HCT116 (cell line): Measurements from ENCODE around the gene SPATS1. TPM values are rescaled to one million over a fixed set of nuclear protein-coding genes. Genes with fewer than 3 reads are reported as not detected.

Experiments used
- ATAC-seq: fragments of 200-7000 bp; cut with Tn5 transposase; 2 replicates; pipeline ENCODE4 v1.9.1; 2020; ENCODE audit warnings: mild to moderate bottlenecking, moderate library complexity
- BruUV-seq: library from RNA; stranded (reverse); fragments of 400-500 nt; replicated peaks from 2 replicates; lab custom pipeline; 2021; lab: Mats Ljungman, UMichigan
- CTCF ChIA-PET: fragments of 300-600 bp; sonication (Branson Sonifier 250); formaldehyde crosslinking; loops from one replicate; lab custom pipeline; 2021; ENCODE audit warnings: antibody characterized with exemption; lab: Charles Lee
- POLR2A ChIA-PET: fragments of 300-600, 350-600 bp; sonication (Branson Sonifier 250); formaldehyde crosslinking; loops from one replicate; lab custom pipeline; 2021; ENCODE audit warnings: antibody characterized with exemption; lab: Charles Lee
- RAD21 ChIA-PET, 2 experiments: fragments of 300-600 bp; sonication (Branson Sonifier 250); formaldehyde crosslinking; loops; one replicate each; lab custom pipeline; 2023; ENCODE audit warnings: low total read pairs in 2 of 2; ENCODE audit not compliant: uncharacterized antibody in 2 of 2, unreplicated experiment in 2 of 2, low non-redundant PET in 1 of 2; lab: Charles Lee
- DNase-seq: peaks from one replicate; pipeline ENCODE4 v3.0.0-alpha.2; 2010; ENCODE audit warnings: low read depth, low spot score
- H2AFZ ChIP-seq: fragments of 200-600 bp; shearing (Covaris generic), sonication (generic); 2 replicates; pipeline ENCODE4 v1.6.1; 2017; ENCODE audit warnings: low read depth, mixed run types, mixed read lengths, antibody characterized with exemption, low read length; ENCODE audit not compliant: poor library complexity, severe bottlenecking
- H3K27ac ChIP-seq: 2 replicates; pipeline ENCODE4 v1.5.1; 2012; ENCODE audit warnings: low read depth, low read length
- H3K27me3 ChIP-seq: fragments of 200-600 bp; sonication (generic); 2 replicates; pipeline ENCODE4 v1.6.1; 2016; ENCODE audit warnings: mixed run types, low read length, mixed read lengths; ENCODE audit not compliant: insufficient read depth
- H3K36me3 ChIP-seq, 2 experiments: fragments of 200-500 bp in 1 of 2; fragments of 200-600 bp in 1 of 2; sonication (Bioruptor generic) in 1 of 2; sonication (generic) in 1 of 2; 2 replicates each; pipeline versions ENCODE4 v1.5.1 to v1.6.1; 2014 to 2016; ENCODE audit warnings: low read length in 2 of 2, inconsistent platforms in 1 of 2, mixed read lengths in 1 of 2, mixed run types in 1 of 2; ENCODE audit not compliant: insufficient read depth in 2 of 2, control insufficient read depth in 1 of 2
- H3K4me1 ChIP-seq, 2 experiments: fragments of 200-600 bp in 1 of 2; sonication (generic) in 1 of 2; 2 replicates each; pipeline versions ENCODE4 v1.5.1 to v1.6.1; 2012 to 2017; ENCODE audit warnings: low read length in 2 of 2, inconsistent platforms in 1 of 2, mild to moderate bottlenecking in 1 of 2, mixed read lengths in 1 of 2, mixed run types in 1 of 2, moderate library complexity in 1 of 2; ENCODE audit not compliant: insufficient read depth in 2 of 2, control insufficient read depth in 1 of 2
- H3K4me2 ChIP-seq: fragments of 200-600 bp; sonication (generic); 2 replicates; pipeline ENCODE4 v1.6.1; 2017; ENCODE audit warnings: mixed run types, low read length, mixed read lengths
- H3K4me3 ChIP-seq, 2 experiments: fragments of 200-600 bp in 1 of 2; sonication (generic) in 1 of 2; replicated peaks in 1 of 2; 2 replicates each; pipeline ENCODE4 v1.5.1; 2011 to 2016; ENCODE audit warnings: low read length in 2 of 2, control low read depth in 1 of 2, low read depth in 1 of 2, mild to moderate bottlenecking in 1 of 2, mixed read lengths in 1 of 2, mixed run types in 1 of 2
- H3K79me2 ChIP-seq: fragments of 200-600 bp; sonication (generic); 2 replicates; pipeline ENCODE4 v1.6.1; 2017; ENCODE audit warnings: mild to moderate bottlenecking, mixed run types, low read length, moderate library complexity, mixed read lengths; ENCODE audit not compliant: insufficient read depth
- H3K9ac ChIP-seq: fragments of 200-600 bp; sonication (generic); 2 replicates; pipeline ENCODE4 v1.6.1; 2016; ENCODE audit warnings: low read length, mixed read lengths
- H3K9me2 ChIP-seq: fragments of 200-600 bp; sonication (generic), shearing (Covaris generic); 2 replicates; pipeline ENCODE4 v1.6.1; 2017; ENCODE audit warnings: mixed run types, mild to moderate bottlenecking, moderate library complexity; ENCODE audit not compliant: insufficient read depth
- H3K9me3 ChIP-seq, 2 experiments: fragments of 200-500 bp in 1 of 2; fragments of 200-600 bp in 1 of 2; sonication (Bioruptor generic) in 1 of 2; sonication (generic) in 1 of 2; 2 replicates each; pipeline ENCODE4 v1.6.1; 2014 to 2017; ENCODE audit warnings: low read length in 2 of 2, mixed read lengths in 2 of 2, inconsistent platforms in 1 of 2, low read depth in 1 of 2, mild to moderate bottlenecking in 1 of 2, mixed run types in 1 of 2, moderate library complexity in 1 of 2; ENCODE audit not compliant: control insufficient read depth in 1 of 2, insufficient read depth in 1 of 2
- H4K20me1 ChIP-seq: fragments of 200-600 bp; sonication (generic), shearing (Covaris generic); 2 replicates; pipeline ENCODE4 v1.6.1; 2017; ENCODE audit warnings: mixed run types, mild to moderate bottlenecking, moderate library complexity; ENCODE audit not compliant: insufficient read depth
- EGR1 ChIP-seq: IDR thresholded peaks from 2 replicates; pipeline ENCODE4 v1.6.1; 2012; ENCODE audit warnings: low read depth
- ELF1 ChIP-seq: IDR thresholded peaks from 2 replicates; pipeline ENCODE4 v1.6.1; 2012; ENCODE audit warnings: low read depth, borderline replicate concordance
- EZH2 ChIP-seq: fragments of 200-600 bp; sonication (generic); IDR thresholded peaks from 2 replicates; pipeline ENCODE4 v1.6.1; 2017; ENCODE audit warnings: antibody characterized with exemption, mixed run types
- JUND ChIP-seq: IDR thresholded peaks from 2 replicates; pipeline ENCODE4 v1.6.1; 2012
- POLR2A ChIP-seq: IDR thresholded peaks from 2 replicates; pipeline ENCODE4 v1.7.0; 2011; ENCODE audit warnings: borderline replicate concordance; ENCODE audit not compliant: insufficient read depth, insufficient read length; ENCODE audit errors: extremely low read depth
- TCF7L2 ChIP-seq: IDR thresholded peaks from 2 replicates; pipeline ENCODE4 v1.7.0; 2011; ENCODE audit warnings: borderline replicate concordance, inconsistent platforms; ENCODE audit not compliant: insufficient read depth, insufficient read length; ENCODE audit errors: extremely low read depth
- ZNF274 ChIP-seq: fragments of 200-500 bp; sonication (Bioruptor generic); IDR thresholded peaks from 2 replicates; pipeline ENCODE4 v1.6.1; 2014; ENCODE audit warnings: mild to moderate bottlenecking, low read depth, low read length, inconsistent platforms
- intact Hi-C: fragments of 100-400 bp; cut with micrococcal nuclease; formaldehyde crosslinking; loops from 2 replicates; pipeline ENCODE4 v1.10.0; 2022
- total RNA-seq: library from RNA; stranded (reverse); gene quantifications from one replicate; pipeline ENCODE4 v1.2.1, GENCODE V29; 2021; ENCODE audit not compliant: unreplicated experiment
- TF ChIP-seq, protein P1 (sequence below): IDR thresholded peaks from 2 replicates; pipeline ENCODE4 v1.6.1; 2011; ENCODE audit warnings: mild to moderate bottlenecking, low read length, moderate library complexity; ENCODE audit not compliant: insufficient replicate concordance; ENCODE audit errors: extremely low read depth

The SPATS1 gene
- total RNA-seq, 1 experiment from 2014 or later, result not detected

DNA sequence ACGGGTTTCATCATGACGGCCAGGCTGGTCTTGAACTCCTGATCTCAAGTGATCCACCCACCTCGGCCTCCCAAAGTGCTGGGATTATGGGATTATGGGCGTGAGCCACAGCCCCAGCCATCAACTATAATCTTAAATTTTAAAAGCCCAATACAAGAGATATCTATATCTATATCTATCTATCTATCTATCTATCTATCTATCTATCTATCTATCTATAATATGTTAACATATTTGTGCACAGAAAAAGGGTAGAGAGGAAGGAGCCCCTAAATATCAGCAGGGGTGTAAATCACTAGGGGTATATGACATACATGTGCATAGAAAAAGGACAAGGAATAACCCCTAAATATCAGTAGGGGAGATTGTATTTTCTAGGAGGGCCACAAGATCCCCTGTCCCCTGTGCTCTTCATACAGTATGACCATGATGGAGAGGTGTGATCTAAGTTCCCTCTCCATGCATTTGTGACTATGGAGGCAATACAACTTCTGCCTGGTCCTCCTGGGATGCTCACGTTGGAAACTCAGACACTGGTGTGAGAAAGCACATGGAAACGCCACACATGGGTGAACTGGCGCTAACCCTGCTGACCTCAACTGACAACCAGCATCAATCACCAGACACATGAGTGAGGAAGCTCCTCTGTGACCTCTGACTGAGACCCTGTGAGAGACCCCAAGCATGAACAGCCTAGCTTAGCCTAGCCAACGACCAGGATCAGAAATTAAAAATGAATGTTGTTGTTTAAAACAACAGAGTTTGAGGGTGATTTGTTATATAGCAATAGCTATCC is 1.2 kb upstream of the SPATS1 start:
- TF ChIP-seq EZH2 (no peak), EGR1 (no peak), ZNF274 (no peak), POLR2A (no peak), TCF7L2 (no peak), JUND (no peak), ELF1 (no peak)
- TF ChIP-seq, protein P1, sequence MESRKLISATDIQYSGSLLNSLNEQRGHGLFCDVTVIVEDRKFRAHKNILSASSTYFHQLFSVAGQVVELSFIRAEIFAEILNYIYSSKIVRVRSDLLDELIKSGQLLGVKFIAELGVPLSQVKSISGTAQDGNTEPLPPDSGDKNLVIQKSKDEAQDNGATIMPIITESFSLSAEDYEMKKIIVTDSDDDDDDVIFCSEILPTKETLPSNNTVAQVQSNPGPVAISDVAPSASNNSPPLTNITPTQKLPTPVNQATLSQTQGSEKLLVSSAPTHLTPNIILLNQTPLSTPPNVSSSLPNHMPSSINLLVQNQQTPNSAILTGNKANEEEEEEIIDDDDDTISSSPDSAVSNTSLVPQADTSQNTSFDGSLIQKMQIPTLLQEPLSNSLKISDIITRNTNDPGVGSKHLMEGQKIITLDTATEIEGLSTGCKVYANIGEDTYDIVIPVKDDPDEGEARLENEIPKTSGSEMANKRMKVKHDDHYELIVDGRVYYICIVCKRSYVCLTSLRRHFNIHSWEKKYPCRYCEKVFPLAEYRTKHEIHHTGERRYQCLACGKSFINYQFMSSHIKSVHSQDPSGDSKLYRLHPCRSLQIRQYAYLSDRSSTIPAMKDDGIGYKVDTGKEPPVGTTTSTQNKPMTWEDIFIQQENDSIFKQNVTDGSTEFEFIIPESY, result no peak
- ChIA-PET POLR2A (no interaction called here), CTCF (interaction anchor here (1.2 kb wide), 1 partner anchor 73 kb away, joined by 4 read pairs; no protein-coding TSS in a partner anchor), RAD21 (no interaction called here)
- DNase-seq, result no peak
- H3K4me2 ChIP-seq, result no peak overlapping the region
- no peaks in the 10 kb centered on the region for H3K9me3 ChIP-seq
- H3K4me3 ChIP-seq, result no peak overlapping the region
- no peaks in the 10 kb centered on the region for H4K20me1 ChIP-seq
- no peaks in the 10 kb centered on the region for H3K4me1 ChIP-seq
- H3K79me2 ChIP-seq, result no peaks in the 10 kb centered on the region
- H3K27ac ChIP-seq, result no peak overlapping the region
- peaks cover 10% of the 10 kb centered on the region; the same call in 1 of the 2 replicates for H3K27me3 ChIP-seq
- H3K9ac ChIP-seq, result no peak overlapping the region
- ATAC-seq, result no peak
- no peaks in the 10 kb centered on the region for H3K36me3 ChIP-seq
- intact Hi-C loops, result no loop called here
- H2AFZ ChIP-seq, result no peak overlapping the region
- no TSS peak for BruUV-seq
- no peaks in the 10 kb centered on the region for H3K9me2 ChIP-seq
